Measurements from ENCODE around the gene CHST11.
"Not testable (repeated sequence)": the region's sequence is repeated elsewhere in the genome, so short reads cannot be mapped to it uniquely, and the experiment has no call there.

CHST11 gene

GRCh38 chr12:104600036-104600712 lies 143.4 kb downstream of the CHST11 start:
- no peak overlapping the region for H3K4me3 ChIP-seq (ENCODE audit: low read depth, low read length)

- H3K4me3 ChIP-seq (ENCODE audit: low read depth, low read length) = no peak overlapping the region
These were observed 144.3 kb downstream of the CHST11 start for GRCh38 chr12:104600790-104601739.

- H3K4me3 ChIP-seq (ENCODE audit: low read depth, low read length) = no peak overlapping the region
These were observed 145.7 kb downstream of the CHST11 start for GRCh38 chr12:104602406-104602805.

- H3K4me3 ChIP-seq (ENCODE audit: low read depth, low read length) = no peak overlapping the region
These were observed 146.1 kb downstream of the CHST11 start for GRCh38 chr12:104602896-104603295.

- no peak overlapping the region for H3K4me3 ChIP-seq (ENCODE audit: low read depth, low read length)
These were observed 146.8 kb downstream of the CHST11 start for GRCh38 chr12:104603545-104603973.

- H3K4me3 ChIP-seq (ENCODE audit: low read depth, low read length) = no peak overlapping the region
These were observed 147.6 kb downstream of the CHST11 start for GRCh38 chr12:104604070-104604994.

GRCh38 chr12:104604995-104605675 lies 148.4 kb downstream of the CHST11 start:
- no peak overlapping the region for H3K4me3 ChIP-seq (ENCODE audit: low read depth, low read length)

- H3K4me3 ChIP-seq (ENCODE audit: low read depth, low read length) = no peak overlapping the region
These were observed 148.9 kb downstream of the CHST11 start for GRCh38 chr12:104605685-104606084.

GRCh38 chr12:104608998-104609397 lies 152.2 kb downstream of the CHST11 start:
- H3K4me3 ChIP-seq (ENCODE audit: low read depth, low read length) = no peak overlapping the region

GRCh38 chr12:104609445-104609844 lies 152.7 kb downstream of the CHST11 start:
- no peak overlapping the region for H3K4me3 ChIP-seq (ENCODE audit: low read depth, low read length)

GRCh38 chr12:104610513-104611235 lies 153.9 kb downstream of the CHST11 start:
- H3K4me3 ChIP-seq (ENCODE audit: low read depth, low read length) = no peak overlapping the region

GRCh38 chr12:104611671-104612070 lies 154.9 kb downstream of the CHST11 start:
- no peak overlapping the region for H3K4me3 ChIP-seq (ENCODE audit: low read depth, low read length)

- not testable (repeated sequence) for H3K4me3 ChIP-seq (ENCODE audit: low read depth, low read length)
These were observed 156.6 kb downstream of the CHST11 start for GRCh38 chr12:104613372-104613771.

- no peak overlapping the region for H3K4me3 ChIP-seq (ENCODE audit: low read depth, low read length)
These were observed 158.4 kb downstream of the CHST11 start for GRCh38 chr12:104615048-104615561.

- H3K4me3 ChIP-seq (ENCODE audit: low read depth, low read length) = no peak overlapping the region
These were observed 161.9 kb downstream of the CHST11 start for GRCh38 chr12:104618691-104619090.

- H3K4me3 ChIP-seq (ENCODE audit: low read depth, low read length) = no peak overlapping the region
These were observed 162.6 kb downstream of the CHST11 start for GRCh38 chr12:104619305-104619704.

- no peak overlapping the region for H3K4me3 ChIP-seq (ENCODE audit: low read depth, low read length)
These were observed 164.2 kb downstream of the CHST11 start for GRCh38 chr12:104620837-104621531.

- no peak overlapping the region for H3K4me3 ChIP-seq (ENCODE audit: low read depth, low read length)
These were observed 166.2 kb downstream of the CHST11 start for GRCh38 chr12:104622928-104623327.

GRCh38 chr12:104623883-104624282 lies 167.1 kb downstream of the CHST11 start:
- no peak overlapping the region for H3K4me3 ChIP-seq (ENCODE audit: low read depth, low read length)

All from iPS-11a (cell line).